HG02610 (cell line): ENCODE results near the gene DNAH2.

ENCODE experiments used
- ATAC-seq: cut with Tn5 transposase; IDR thresholded peaks from one replicate; pipeline ENCODE4 v1.9.1; 2021; ENCODE audit warnings: mild to moderate bottlenecking, moderate library complexity; ENCODE audit not compliant: unreplicated experiment

DNAH2 gene

DNA sequence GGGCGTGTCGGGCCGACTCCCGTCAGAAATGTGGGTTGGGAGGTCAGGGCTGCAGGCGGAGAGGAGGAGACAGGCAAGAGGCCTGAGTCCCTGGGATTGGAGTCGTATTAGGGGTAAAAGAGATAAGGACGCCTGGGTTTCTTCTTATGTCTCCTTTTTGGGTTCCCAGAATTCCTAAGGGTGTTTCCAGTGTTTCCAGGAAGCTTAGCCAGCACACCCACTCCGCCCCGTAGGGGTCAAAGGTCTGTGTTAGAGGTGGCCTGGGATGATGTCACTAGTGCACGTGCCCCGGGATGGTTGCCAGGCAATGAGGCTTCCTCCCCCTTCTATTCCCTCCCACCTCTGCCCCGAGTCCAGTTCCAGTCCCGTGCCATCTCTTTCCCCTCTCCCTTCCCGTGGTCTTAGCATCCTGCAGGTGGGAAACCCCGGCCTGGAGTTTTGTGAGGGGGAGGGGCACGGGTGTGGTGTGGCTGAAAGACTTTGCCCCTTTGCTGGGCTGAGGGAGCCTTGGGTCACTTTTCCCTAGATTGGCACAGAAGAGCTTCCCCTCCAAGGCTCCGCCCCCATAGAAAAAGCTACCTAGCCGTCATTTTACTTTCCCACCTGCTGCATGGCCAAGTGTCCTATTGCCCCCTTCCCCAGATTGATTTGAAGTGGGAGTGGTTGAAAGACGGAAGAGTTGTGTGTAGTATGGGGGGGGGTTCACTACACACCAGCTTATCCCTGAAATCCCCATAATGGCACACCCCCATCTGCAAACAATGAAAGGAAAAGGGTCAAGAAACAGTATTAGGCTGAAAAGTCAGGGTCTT lies 119.3 kb downstream of the DNAH2 start:
- ATAC-seq, result no peak

DNA sequence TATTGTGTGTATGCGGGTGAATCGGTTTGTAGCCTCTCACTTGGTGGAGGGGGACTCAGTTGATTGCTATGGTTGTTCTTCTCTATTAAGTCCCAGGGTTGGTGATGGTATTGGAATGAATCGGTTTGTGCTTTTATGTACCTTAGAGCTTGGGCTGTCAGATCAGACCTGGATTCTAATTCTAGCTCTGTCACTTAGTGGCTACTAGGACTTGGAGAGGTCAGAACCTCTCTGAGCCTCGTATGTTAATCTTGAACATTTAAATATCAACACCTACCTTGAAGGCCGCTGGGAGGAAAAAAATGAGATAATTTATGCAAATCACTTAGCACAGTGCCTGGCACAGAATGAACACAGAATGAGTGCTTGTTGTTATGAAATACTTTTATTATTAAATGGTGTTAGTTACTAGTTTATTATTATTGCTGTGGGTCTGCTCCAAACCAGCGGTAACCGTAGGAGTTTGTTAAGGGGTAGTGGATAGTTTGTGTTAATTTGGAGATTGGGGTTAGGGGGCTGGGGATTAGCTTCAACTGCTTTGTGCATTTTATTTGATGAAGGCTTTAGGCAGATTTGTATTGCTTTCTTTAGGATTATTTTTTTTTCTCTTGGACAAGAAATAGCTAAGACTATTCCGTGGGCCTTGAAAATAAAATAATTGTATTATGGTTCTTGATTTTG lies 120.0 kb downstream of the DNAH2 start:
- no peak for ATAC-seq

DNA sequence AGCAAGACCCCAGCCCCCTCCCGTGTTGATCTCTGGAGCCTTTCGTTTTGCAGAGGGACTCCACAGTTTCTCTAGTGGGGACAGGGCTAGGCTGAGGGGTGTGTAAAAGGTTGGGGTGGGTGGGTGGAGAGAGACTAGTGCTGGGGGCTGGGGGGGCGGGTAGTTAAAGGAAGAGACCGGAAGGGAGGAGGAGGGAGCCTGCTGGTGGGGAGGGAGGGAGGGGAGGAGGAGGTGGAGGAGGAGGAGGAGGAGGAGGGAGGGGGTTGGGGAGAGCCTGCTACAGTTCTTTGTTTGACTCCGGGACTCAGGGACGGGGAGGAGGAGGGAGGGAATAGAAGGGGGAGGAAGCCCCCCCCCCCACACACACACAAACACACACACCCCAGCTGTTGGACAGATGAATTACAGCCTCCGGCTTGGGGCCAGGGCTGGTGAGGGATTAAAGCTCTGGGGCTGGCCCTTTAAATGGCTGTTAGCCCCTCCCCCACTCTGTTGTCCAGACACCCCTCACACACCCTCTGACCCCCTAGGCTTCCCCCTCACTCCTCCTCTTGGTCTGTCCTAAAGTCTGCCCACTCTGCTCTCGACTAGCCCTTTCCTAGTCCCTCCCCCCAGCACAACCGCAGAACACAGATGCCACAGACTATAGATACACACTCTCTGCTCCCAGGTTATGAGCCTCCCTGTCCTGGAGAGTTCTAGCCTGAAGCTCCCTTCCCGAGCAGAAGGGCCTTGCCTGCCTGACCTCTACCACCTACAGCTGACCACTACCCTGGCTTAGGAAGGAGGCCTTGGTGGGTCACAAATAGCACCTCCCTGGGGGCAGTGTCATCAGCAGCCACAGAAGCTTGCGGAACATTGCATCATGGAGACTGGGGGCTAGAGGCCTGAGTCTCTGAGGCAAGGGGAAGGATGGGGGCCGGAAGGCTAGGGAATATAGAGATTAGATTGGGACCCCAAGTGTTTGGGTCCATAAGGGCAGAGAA lies 120.8 kb downstream of the DNAH2 start:
- ATAC-seq, result no peak

DNA sequence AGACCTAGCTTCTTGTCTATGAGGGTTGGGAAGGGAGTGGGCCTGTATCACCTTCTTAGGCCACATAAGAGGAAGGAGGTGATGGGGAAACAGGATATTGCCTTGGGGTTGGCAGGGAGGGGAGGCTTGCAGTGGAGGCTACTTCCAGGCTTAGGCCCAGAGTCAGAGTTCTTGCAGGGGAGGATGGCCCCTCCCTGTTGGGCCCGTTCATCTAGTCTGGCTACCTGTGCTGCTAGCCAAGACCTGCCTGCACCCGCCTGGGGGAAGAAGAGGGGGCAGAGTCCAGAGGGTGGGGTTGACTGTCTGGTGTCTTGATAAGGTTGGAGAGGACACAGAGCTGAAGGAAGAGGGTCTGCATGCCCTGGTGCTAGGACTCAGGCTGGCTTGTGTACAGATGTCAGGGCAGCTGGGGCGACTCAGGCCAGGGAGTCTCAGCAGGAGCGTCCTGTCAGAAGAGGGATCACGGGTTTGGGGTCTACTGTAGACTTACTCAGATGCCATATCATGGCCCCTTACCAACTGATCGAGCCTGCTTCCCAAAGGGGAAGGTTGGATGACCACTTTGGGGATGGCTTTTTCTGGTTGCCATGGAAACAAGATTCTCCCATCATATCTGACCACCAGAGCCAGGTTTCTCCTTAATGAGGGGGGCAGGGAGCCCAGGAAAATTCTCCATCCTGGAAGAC lies 121.8 kb downstream of the DNAH2 start:
- no peak for ATAC-seq

DNA sequence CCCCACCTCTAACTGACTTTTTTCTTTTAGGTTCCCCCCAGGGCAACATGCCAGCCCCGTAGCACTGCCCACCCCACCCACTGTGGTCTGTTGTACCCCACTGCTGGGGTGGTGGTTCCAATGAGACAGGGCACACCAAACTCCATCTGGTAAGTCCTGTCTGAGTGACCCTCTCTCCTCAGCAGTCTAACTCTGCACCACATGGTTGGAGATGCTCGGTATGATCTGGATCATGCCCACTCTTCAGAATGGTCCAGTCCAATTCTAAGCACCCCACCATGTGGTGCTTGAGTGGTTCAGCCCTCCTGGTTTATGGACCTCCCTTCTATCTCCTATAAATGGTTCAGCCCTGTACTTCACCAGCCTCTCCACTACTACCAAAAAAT lies 122.3 kb downstream of the DNAH2 start:
- no peak for ATAC-seq

DNA sequence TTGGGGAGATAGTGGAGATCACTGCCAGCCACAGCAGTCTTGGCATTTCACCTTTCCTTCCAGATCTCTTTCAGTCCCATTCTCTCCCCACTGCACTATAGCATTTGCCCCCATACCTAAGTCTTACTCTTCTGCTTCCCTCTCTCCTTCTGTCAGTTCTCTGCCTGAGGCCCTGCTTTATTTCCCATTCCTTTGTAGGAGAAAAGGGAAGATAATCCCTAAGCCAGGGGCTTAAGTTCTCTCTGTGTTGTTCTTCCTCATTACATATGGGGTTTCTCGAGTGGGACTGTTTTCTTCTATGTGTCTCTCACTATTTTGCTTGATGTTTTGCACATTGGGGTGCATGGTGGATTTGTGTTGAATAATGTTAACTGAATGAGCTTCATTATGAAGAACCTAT lies 122.9 kb downstream of the DNAH2 start:
- no peak for ATAC-seq

DNA sequence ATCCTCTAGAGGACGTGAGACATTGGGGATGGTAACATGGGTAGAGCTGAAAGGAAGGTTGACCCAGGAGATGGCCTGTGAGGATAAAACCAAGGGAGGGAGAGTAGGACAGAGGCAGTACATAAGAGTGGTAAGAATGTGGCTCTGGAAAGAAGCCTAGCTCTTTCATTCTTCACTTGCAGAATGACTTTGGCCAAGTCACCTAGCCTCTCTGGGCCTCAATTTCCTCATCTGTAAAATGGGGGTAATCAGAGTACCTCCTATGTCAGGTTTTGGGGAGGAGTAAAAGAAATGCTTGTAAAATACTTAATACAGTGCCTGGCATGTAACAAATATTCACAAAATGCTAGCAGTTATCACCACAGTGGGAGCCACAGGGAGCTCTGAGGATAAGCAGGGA lies 123.3 kb downstream of the DNAH2 start:
- ATAC-seq, result no peak

DNA sequence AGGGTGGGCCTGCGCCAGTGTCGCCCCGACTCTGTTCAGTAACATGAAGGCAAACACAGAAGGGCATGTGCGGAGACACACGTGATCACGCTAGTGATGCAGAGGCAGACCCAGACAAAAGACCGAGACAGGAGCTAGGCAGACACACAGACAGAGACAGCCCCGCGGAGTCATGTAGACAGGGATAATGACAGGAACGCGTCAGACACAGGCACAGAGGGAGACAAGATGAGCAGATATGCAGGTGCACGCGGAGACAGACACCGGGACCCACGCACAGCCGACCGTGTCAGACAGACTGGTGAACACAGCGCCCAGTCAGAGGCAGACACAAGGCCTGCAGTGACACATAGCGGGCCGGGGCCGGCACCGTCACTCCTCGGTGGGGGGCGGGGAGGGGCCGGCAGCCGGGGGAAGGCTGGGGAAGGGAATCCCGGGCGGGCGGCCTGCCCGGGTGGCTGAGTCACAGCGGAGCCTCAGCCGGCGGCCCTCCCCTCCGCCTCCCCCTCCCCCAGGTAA lies 123.9 kb downstream of the DNAH2 start:
- peak; percentile 12 for ATAC-seq

DNA sequence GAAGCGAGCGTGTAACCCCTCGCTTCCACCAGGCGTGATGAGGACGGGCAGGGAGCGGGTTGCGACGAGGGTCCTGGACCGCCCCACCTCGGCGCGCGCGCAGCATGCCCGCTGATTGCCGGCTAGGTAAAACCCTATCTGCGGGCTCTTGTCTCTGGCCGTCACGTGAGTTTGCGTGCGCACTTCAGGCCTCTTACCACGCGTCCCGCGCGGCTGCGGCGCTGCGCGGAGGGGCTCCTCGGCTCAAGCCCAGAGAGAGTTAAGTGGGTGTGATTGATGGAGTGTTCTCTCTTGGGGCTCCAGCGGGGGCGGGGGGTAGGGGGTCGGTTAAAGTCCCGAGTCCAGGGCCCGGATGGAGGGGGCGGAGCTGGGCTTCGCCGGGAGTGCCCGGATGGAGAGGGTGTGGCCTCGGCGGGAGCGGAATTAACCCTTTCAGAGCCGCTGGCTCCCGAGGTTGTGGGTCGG lies 124.4 kb downstream of the DNAH2 start:
- peak; percentile 12 for ATAC-seq

DNA sequence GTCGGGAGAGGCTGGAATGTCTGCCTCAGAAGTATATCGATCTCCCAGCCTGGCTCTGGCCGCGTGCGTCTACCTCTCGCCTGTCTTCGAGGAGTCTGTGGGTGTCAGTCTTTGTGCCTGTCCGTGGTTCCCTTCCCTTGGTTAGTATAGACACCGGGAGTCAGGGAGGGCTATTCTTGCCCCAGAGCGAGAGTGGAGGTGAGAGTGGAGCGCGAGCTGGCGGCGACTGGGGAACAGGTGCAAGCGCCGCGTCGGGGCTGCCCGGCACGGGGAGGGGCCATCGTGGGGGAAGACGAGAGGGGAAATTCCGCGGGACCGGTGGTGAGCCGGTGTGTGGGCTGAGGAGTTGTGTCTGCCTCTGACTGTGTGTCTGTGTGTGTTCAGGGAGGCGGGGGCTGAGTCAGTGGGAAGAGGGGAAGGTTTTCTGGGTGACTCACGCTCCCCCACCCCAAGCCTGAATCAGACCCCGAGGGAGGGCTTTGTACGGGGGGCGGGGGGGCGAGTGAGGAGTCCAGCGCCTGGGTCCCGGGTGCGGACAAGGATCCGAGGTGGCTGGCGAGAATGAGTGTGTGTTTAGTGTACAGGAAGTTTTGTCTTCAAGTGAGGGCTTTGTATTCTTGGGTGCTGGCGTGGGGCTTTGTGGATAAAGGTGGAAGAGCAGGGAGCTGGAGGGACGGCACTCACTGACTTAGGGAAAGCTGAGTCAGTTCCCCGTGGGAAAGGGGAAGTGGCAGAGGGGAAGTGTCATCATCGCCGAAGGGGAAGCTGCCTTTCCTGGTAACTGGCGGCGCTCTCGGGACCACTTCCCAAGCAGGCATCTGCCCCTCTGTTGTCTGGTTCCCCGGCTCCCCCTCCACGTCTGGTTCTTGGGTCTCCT lies 125.1 kb downstream of the DNAH2 start:
- peak; percentile 35 for ATAC-seq

DNA sequence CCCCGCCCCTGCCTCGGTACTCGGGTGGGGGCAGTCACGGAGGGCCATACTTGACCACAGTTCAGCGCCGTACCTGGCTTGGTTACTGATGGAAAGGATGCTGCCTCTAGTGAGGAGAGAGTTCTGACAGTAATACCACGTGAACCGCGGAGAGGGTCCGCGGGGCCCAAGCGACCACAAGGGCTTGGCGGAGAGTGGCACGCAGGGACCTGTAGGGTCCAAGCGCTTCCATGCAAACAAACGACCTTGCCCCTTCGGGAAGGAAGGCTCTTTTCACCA lies 125.7 kb downstream of the DNAH2 start:
- ATAC-seq, result no peak

DNA sequence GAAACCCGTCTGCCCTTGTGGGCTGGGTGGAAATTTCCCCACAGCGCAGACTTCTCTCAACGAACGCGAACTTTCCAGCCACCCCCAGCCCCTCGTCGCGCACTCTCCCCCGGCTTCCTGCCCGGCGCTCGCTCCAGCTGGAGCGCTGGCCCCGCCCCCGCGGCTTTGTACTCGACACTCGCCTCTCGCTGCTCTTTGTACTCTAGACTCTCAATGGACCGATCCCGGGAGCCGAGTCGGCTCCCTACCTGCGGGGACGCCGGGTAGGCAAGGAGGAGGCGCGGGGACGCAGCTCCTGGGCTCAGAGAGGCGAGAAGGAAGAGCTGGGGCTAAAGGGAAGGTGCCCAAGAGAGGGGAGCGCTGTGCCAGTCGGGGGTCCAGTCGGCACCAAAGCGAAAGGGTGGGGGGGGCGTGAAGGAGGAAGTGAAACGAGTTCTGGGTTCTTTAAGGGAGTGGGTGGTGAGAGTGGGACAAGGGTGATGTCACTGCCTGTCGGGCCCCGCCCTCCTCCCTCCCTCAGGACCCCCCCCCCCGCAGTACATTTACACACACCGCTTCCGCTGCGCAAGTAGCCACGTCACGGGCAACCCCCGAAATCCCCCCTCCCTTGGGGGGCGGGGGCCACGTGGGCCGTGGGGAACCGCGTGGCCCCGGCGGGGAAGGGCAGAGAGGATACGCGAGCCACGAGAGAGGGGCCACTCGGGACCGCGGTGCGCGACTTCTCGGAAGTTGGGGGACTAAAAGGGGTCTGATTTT lies 126.2 kb downstream of the DNAH2 start:
- peak; percentile 25 for ATAC-seq

DNA sequence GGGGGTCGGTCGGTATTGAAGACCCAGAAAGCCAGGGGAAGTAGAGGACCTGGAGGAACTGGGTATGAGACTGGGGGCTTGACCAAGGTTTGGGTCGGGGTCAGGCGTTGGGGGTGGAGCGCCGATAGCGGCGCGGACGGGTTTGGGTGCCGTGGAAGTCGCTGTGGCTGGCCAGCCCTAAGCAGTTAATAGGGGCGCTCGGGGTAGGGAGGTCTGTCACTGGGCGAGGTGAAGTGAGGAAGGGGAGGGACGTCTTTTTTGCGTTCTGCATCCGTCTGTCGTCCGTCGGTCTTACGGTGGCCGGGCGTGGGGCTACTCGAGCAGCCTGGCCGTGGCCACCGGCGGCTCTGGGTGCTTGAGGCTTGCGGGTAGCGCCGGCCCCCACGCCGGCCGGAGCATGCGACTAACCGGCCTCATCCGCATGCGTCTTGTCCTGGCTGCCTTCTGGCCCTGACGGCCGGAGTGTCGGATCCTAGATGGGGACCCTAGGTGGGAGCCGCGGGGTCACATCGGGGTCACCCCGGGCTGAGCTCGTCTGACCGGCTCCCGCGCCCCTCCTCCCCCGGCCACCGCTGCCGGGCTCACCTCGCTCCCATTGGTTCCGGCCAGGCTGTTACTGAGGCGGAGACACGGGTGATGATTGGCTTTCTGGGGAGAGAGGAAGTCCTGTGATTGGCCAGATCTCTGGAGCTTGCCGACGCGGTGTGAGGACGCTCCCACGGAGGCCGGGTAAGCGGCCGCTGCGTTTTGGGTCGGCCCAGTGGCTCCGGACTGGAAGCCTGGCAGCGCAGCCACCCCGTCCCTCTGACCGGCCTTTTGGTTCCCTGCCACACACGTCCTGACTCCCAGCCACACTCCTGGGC lies 127.0 kb downstream of the DNAH2 start:
- peak; percentile 47 for ATAC-seq

DNA sequence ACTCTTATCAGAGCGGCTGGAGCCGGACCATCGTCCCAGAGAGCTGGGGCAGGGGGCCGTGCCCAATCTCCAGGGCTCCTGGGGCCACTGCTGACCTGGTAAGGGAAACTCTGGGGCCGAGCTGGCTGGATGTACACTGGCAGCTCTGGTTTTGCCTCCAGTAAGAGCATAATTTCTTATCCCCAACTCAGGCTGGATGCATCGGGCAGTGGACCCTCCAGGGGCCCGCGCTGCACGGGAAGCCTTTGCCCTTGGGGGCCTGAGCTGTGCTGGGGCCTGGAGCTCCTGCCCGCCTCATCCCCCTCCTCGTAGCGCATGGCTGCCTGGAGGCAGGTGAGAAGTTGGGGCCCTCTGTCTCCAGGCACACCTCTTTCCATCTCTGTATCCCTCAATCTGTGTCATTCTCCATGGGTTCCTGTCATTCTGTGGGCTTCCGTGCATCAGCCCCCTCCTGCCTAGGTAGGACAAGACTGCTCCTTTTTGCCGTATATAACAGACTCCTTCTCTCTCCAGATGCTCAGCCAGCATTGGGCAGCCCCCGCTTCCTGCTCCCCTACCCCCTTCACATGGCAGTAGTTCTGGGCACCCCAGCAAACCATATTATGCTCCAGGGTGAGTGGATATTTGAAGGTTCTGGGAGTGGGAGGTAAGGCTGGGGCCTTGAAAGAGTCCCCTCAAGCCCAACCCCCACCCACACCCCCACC lies 128.0 kb downstream of the DNAH2 start:
- ATAC-seq, result no peak

DNA sequence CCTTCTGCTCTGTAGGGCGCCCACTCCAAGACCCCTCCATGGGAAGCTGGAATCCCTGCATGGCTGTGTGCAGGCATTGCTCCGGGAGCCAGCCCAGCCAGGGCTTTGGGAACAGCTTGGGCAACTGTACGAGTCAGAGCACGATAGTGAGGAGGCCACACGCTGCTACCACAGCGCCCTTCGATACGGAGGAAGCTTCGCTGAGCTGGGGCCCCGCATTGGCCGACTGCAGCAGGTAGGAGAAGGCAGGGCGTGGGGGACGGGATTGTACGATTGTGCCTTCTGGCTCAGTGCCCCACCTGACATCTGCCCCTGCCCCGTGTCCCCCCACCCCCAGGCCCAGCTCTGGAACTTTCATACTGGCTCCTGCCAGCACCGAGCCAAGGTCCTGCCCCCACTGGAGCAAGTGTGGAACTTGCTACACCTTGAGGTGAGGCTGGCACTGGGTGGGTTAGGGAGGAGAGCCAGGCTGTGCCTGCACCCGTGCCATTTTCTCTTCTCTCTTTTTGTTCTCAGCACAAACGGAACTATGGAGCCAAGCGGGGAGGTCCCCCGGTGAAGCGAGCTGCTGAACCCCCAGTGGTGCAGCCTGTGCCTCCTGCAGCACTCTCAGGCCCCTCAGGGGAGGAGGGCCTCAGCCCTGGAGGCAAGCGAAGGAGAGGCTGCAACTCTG lies 128.7 kb downstream of the DNAH2 start:
- no peak for ATAC-seq

DNA sequence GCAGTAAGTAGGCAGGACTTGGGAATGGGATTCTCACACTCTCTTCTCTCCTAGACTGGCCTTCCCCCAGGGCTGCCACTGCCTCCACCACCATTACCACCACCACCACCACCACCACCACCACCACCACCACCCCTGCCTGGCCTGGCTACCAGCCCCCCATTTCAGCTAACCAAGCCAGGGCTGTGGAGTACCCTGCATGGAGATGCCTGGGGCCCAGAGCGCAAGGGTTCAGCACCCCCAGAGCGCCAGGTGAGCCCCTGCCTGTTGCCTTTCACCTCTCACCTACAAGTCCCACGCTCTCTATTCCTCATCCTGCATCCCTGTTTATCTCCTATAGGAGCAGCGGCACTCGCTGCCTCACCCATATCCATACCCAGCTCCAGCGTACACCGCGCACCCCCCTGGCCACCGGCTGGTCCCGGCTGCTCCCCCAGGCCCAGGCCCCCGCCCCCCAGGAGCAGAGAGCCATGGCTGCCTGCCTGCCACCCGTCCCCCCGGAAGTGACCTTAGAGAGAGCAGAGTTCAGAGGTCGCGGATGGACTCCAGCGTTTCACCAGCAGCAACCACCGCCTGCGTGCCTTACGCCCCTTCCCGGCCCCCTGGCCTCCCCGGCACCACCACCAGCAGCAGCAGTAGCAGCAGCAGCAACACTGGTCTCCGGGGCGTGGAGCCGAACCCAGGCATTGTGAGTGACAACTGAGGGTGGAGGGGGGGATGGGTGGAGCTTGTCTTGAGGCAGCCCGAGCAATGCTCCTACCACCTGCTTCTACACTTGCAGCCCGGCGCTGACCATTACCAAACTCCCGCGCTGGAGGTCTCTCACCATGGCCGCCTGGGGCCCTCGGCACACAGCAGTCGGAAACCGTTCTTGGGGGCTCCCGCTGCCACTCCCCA lies 129.5 kb downstream of the DNAH2 start:
- ATAC-seq, result no peak
